Parathyroid adenoma (tissue), 2 donors: ENCODE data around the gene UPP1.

Experiments used
- H2AFZ ChIP-seq: fragments of 300-600 bp; sonication (generic); one replicate; pipeline ENCODE4 v1.7.0; 2017; ENCODE audit warnings: antibody characterized with exemption, mild to moderate bottlenecking
- H3K27ac ChIP-seq: fragments of 300-600 bp; sonication (generic); one replicate; pipeline ENCODE4 v1.7.0; 2017
- H3K27me3 ChIP-seq: fragments of 300-600 bp; sonication (generic); one replicate; pipeline ENCODE4 v1.7.0; 2017; ENCODE audit warnings: low read length; ENCODE audit not compliant: control insufficient read depth, insufficient read depth
- H3K36me3 ChIP-seq: fragments of 300-600 bp; sonication (generic); one replicate; pipeline ENCODE4 v1.7.0; 2017; ENCODE audit warnings: low read length; ENCODE audit not compliant: control insufficient read depth, insufficient read depth
- H3K4me1 ChIP-seq: fragments of 300-600 bp; sonication (generic); one replicate; pipeline ENCODE4 v1.7.0; 2017; ENCODE audit warnings: control low read depth
- H3K4me2 ChIP-seq: fragments of 300-600 bp; sonication (generic); one replicate; pipeline ENCODE4 v1.7.0; 2017; ENCODE audit warnings: low read length
- H3K4me3 ChIP-seq: fragments of 300-600 bp; sonication (generic); one replicate; pipeline ENCODE4 v1.7.0; 2017; ENCODE audit warnings: low read depth, low read length
- H3K79me2 ChIP-seq: fragments of 300-600 bp; sonication (generic); one replicate; pipeline ENCODE4 v1.7.0; 2017; ENCODE audit warnings: control low read depth
- H3K9ac ChIP-seq: fragments of 300-600 bp; sonication (generic); one replicate; pipeline ENCODE4 v1.7.0; 2017; ENCODE audit warnings: mild to moderate bottlenecking
- H3K9me3 ChIP-seq: fragments of 300-600 bp; sonication (generic); one replicate; pipeline ENCODE4 v1.7.0; 2017; ENCODE audit warnings: low read length; ENCODE audit not compliant: control insufficient read depth
- CTCF ChIP-seq: fragments of 300-600 bp; sonication (generic); IDR thresholded peaks from one replicate; pipeline ENCODE4 v1.7.0; 2017; ENCODE audit warnings: antibody characterized with exemption, mild to moderate bottlenecking
- donor health status: primary hyperparathyroidism.

The UPP1 gene

DNA sequence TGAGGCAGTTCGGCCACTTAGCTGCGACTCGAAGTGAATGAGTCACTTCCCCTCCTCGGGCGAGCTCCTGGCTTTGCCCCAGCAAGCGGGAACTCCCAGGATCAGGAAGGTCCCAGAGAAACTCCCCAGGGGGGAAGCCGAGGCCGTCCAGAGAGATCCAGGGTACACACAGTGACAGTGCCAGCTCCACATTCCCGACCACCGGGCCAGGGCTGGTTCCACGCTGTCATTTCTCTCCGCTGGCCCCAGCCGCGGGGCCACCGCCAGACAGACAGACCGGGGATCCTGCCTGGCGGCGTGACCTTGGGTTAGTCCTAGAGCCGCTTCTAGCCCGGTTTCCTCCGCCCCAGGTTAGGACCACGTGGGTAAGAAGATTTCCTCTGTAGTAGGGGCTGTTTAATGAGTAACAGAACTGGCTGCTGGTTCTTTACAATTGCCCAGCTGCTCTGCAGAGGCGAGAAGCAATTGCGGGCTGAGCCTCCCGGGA lies 463 bp upstream of the UPP1 start:
- H3K27ac ChIP-seq, result peak overlapping the region; percentile 96
- peaks cover 18% of the 10 kb centered on the region for H3K4me1 ChIP-seq
- no peaks in the 10 kb centered on the region for H3K9me3 ChIP-seq
- peak overlapping the region; percentile 42 for H3K9ac ChIP-seq
- no peaks in the 10 kb centered on the region for H3K36me3 ChIP-seq
- peak overlapping the region; percentile 87 for H3K4me3 ChIP-seq
- H3K79me2 ChIP-seq, result peaks cover 10% of the 10 kb centered on the region
- peak overlapping the region; percentile 95 for H3K4me2 ChIP-seq
- no peaks in the 10 kb centered on the region for H3K27me3 ChIP-seq
- no peak for TF ChIP-seq CTCF
- peak overlapping the region; percentile 89 for H2AFZ ChIP-seq

DNA sequence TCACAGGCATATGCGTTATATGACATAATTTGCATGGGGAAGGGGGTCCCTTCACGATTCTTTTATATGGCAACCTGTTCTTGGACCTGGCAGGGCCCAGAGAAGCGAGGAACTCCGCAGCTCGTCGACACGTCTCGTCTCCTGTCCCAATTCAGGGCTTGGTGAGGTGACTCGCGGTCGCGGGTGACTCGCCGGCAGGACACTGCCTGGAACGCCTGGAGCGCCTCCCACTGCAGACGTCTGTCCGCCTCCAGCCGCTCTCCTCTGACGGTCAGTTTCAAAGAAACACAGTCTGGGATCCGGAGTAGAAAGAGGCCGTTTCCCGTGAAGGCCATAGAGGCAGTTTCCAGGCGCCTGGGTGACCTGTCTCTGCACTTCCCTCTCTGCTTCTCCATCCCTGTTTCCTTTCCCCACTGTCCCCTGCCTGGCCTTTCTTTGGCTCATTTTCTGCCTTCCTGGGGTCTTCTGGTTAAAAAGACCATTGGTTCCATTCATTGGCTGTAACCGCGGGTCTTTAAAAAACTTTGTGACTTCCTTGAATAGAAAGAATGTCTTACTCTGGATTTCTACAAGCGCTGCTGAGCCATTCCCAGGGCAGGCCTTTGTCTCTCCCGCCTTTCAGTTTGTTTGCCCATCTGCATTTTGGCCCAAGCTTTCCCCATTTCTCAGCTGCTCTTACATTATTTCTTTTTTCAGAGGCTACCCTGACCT lies 1.2 kb downstream of the UPP1 start:
- Histone ChIP-seq H3K27ac (peak overlapping the region; percentile 96), H3K79me2 (peaks cover 12% of the 10 kb centered on the region), H3K4me2 (peak overlapping the region; percentile 95), H3K36me3 (no peaks in the 10 kb centered on the region), H3K4me1 (peaks cover 30% of the 10 kb centered on the region), H3K9ac (peak overlapping the region; percentile 92), H3K27me3 (no peaks in the 10 kb centered on the region), H3K9me3 (no peaks in the 10 kb centered on the region), H3K4me3 (peak overlapping the region; percentile 87), H2AFZ (peak overlapping the region; percentile 89)
- TF ChIP-seq CTCF, result no peak

- no peak overlapping the region for H3K9ac ChIP-seq
Observed at GRCh38 chr7:48091506-48092433, 2.7 kb downstream of the UPP1 start.

GRCh38 chr7:48094861-48095293 lies 5.8 kb downstream of the UPP1 start:
- TF ChIP-seq CTCF, result no peak
- Histone ChIP-seq H2AFZ (no peak overlapping the region), H3K27ac (peak overlapping the region; percentile 96), H3K4me2 (peak overlapping the region; percentile 15), H3K36me3 (no peaks in the 10 kb centered on the region), H3K4me1 (peaks cover 67% of the 10 kb centered on the region), H3K4me3 (no peak overlapping the region), H3K27me3 (no peaks in the 10 kb centered on the region), H3K79me2 (peaks cover 10% of the 10 kb centered on the region), H3K9ac (no peak overlapping the region), H3K9me3 (no peaks in the 10 kb centered on the region)

More at GRCh38 chr7:48091506-48092433, 2.7 kb downstream of the UPP1 start:
- Histone ChIP-seq H3K36me3 (no peaks in the 10 kb centered on the region), H3K27me3 (no peaks in the 10 kb centered on the region), H3K27ac (peak overlapping the region; percentile 4), H3K4me1 (peaks cover 43% of the 10 kb centered on the region), H2AFZ (no peak overlapping the region), H3K79me2 (peaks cover 12% of the 10 kb centered on the region), H3K4me3 (peak overlapping the region; percentile 87), H3K9me3 (no peaks in the 10 kb centered on the region), H3K4me2 (peak overlapping the region; percentile 95)
- TF ChIP-seq CTCF, result no peak
